ENCODE data around the gene EXOC7.
"Not testable (repeated sequence)": the region's sequence is repeated elsewhere in the genome, so short reads cannot be mapped to it uniquely, and the experiment has no call there.

DNA sequence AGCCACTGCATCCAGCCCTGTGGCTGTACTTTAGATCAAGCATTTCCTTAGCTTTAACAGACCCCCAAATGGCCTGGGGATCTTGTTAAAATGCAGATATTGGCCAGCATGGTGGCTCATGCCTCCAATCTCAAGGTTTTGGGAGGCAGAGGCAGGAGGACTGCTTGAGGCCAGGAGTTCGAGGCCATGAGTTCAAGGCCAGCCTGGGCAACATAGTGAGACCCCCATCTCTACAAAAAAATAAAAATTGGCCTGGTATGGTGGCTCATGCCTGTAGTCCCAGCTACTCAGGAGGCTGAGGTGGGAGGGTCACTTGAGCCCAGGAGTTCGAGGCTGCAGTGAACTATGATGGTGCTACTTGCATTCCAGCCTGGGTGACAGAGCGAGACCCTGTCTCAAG lies 60.7 kb downstream of the EXOC7 start:
- TF ChIP-seq, protein P1, sequence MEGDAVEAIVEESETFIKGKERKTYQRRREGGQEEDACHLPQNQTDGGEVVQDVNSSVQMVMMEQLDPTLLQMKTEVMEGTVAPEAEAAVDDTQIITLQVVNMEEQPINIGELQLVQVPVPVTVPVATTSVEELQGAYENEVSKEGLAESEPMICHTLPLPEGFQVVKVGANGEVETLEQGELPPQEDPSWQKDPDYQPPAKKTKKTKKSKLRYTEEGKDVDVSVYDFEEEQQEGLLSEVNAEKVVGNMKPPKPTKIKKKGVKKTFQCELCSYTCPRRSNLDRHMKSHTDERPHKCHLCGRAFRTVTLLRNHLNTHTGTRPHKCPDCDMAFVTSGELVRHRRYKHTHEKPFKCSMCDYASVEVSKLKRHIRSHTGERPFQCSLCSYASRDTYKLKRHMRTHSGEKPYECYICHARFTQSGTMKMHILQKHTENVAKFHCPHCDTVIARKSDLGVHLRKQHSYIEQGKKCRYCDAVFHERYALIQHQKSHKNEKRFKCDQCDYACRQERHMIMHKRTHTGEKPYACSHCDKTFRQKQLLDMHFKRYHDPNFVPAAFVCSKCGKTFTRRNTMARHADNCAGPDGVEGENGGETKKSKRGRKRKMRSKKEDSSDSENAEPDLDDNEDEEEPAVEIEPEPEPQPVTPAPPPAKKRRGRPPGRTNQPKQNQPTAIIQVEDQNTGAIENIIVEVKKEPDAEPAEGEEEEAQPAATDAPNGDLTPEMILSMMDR (conservative IDR thresholded peaks at IDR 0.05; ENCODE audit: low read depth, low read length), result not testable (repeated sequence)
- not testable (repeated sequence) for TF ChIP-seq CEBPB (IDR thresholded peaks at IDR 0.05; ENCODE audit: low read depth, low read length); MXI1 (IDR thresholded peaks at IDR 0.05; ENCODE audit: borderline replicate concordance, low read depth, low read length); POLR2A (IDR thresholded peaks at IDR 0.05; ENCODE audit: low read depth, low read length); MAFK (IDR thresholded peaks at IDR 0.05; ENCODE audit: low read depth, low read length); RAD21 (IDR thresholded peaks at IDR 0.05; ENCODE audit: low read length); MAZ (IDR thresholded peaks at IDR 0.05; ENCODE audit: borderline replicate concordance, low read depth, low read length); FOS (IDR thresholded peaks at IDR 0.05; ENCODE audit: low read depth, low read length); RCOR1 (IDR thresholded peaks at IDR 0.05; ENCODE audit: insufficient replicate concordance, low read length); SMC3 (IDR thresholded peaks at IDR 0.05; ENCODE audit: low read depth, low read length)
- TF ChIP-seq, protein P2, sequence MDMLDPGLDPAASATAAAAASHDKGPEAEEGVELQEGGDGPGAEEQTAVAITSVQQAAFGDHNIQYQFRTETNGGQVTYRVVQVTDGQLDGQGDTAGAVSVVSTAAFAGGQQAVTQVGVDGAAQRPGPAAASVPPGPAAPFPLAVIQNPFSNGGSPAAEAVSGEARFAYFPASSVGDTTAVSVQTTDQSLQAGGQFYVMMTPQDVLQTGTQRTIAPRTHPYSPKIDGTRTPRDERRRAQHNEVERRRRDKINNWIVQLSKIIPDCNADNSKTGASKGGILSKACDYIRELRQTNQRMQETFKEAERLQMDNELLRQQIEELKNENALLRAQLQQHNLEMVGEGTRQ (IDR thresholded peaks at IDR 0.05; ENCODE audit: low read depth, low read length), result not testable (repeated sequence)

Data from IMR-90 (cell line).